H9 (cell line): Measurements from ENCODE around the gene MICAL3. TPM values are rescaled to one million over a fixed set of nuclear protein-coding genes. Genes with fewer than 3 reads are reported as not detected.

Source experiments
- DNase-seq: peaks from one replicate; pipeline ENCODE4 v3.0.0-alpha.2; 2017
- H2AFZ ChIP-seq: one replicate; pipeline ENCODE4 v1.6.1; 2013; ENCODE audit warnings: mild to moderate bottlenecking, low read length, control low read depth, moderate library complexity
- H2AK5ac ChIP-seq: 2 replicates; pipeline ENCODE4 v1.6.1; 2013; ENCODE audit warnings: low read length, control low read depth, mixed read lengths; ENCODE audit not compliant: insufficient read length
- H2BK120ac ChIP-seq: one replicate; pipeline ENCODE4 v1.6.1; 2013; ENCODE audit warnings: low read depth, mild to moderate bottlenecking, low read length, control low read depth, inconsistent platforms; ENCODE audit not compliant: poor library complexity, severe bottlenecking
- H2BK12ac ChIP-seq: 2 replicates; pipeline ENCODE4 v1.6.1; 2013; ENCODE audit warnings: low read length, control low read depth, mixed read lengths, low read depth; ENCODE audit not compliant: insufficient read length
- H2BK15ac ChIP-seq: 2 replicates; pipeline ENCODE4 v1.6.1; 2013; ENCODE audit warnings: low read depth, low read length, control low read depth
- H2BK20ac ChIP-seq: one replicate; pipeline ENCODE4 v1.6.1; 2013; ENCODE audit warnings: low read depth, mild to moderate bottlenecking, low read length, control low read depth, inconsistent platforms; ENCODE audit not compliant: poor library complexity, severe bottlenecking
- H2BK5ac ChIP-seq: 2 replicates; pipeline ENCODE4 v1.6.1; 2013; ENCODE audit warnings: low read length, control low read depth, mixed read lengths; ENCODE audit not compliant: insufficient read length
- H3K14ac ChIP-seq: 2 replicates; pipeline ENCODE4 v1.6.1; 2013; ENCODE audit warnings: low read length, control low read depth; ENCODE audit not compliant: insufficient read depth
- H3K18ac ChIP-seq: 2 replicates; pipeline ENCODE4 v1.6.1; 2013; ENCODE audit warnings: low read depth, mild to moderate bottlenecking, mixed read lengths, low read length, control low read depth; ENCODE audit not compliant: insufficient read length
- H3K23ac ChIP-seq: 2 replicates; pipeline ENCODE4 v1.6.1; 2013; ENCODE audit warnings: low read length, control low read depth, mixed read lengths, low read depth; ENCODE audit not compliant: insufficient read length
- H3K23me2 ChIP-seq: 2 replicates; pipeline ENCODE4 v1.6.1; 2013; ENCODE audit warnings: low read depth, mild to moderate bottlenecking, mixed read lengths, low read length, control low read depth; ENCODE audit not compliant: insufficient read length, poor library complexity, severe bottlenecking
- H3K27ac ChIP-seq: 2 replicates; pipeline ENCODE4 v1.5.1; 2013; ENCODE audit warnings: low read length, control low read depth, mixed read lengths, low read depth; ENCODE audit not compliant: insufficient read length
- H3K27me3 ChIP-seq: 2 replicates; pipeline ENCODE4 v1.6.1; 2013; ENCODE audit warnings: low read length, control low read depth, inconsistent platforms; ENCODE audit not compliant: insufficient read depth
- H3K4ac ChIP-seq: 2 replicates; pipeline ENCODE4 v1.6.1; 2013; ENCODE audit warnings: low read depth, mild to moderate bottlenecking, control low read depth, inconsistent platforms, low read length, moderate library complexity
- H3K4me1 ChIP-seq: 2 replicates; pipeline ENCODE4 v1.6.1; 2013; ENCODE audit warnings: low read length, control low read depth, inconsistent platforms; ENCODE audit not compliant: insufficient read depth
- H3K4me2 ChIP-seq: 2 replicates; pipeline ENCODE4 v1.6.1; 2013; ENCODE audit warnings: low read length, control low read depth, mixed read lengths; ENCODE audit not compliant: insufficient read length, insufficient read depth
- H3K56ac ChIP-seq: 2 replicates; pipeline ENCODE4 v1.6.1; 2013; ENCODE audit warnings: low read depth, mild to moderate bottlenecking, mixed read lengths, low read length, control low read depth; ENCODE audit not compliant: insufficient read length
- H3K79me1 ChIP-seq: 2 replicates; pipeline ENCODE4 v1.6.1; 2013; ENCODE audit warnings: low read depth, mild to moderate bottlenecking, moderate library complexity, low read length, control low read depth, inconsistent platforms; ENCODE audit not compliant: insufficient read depth, poor library complexity, severe bottlenecking
- H3K79me2 ChIP-seq: 2 replicates; pipeline ENCODE4 v1.6.1; 2013; ENCODE audit warnings: low read length, control low read depth, inconsistent platforms; ENCODE audit not compliant: insufficient read depth
- H3K9ac ChIP-seq: 2 replicates; pipeline ENCODE4 v1.6.1; 2013; ENCODE audit warnings: low read length, control low read depth, mixed read lengths; ENCODE audit not compliant: insufficient read length; ENCODE audit errors: extremely low read depth
- H3K9me3 ChIP-seq: one replicate; pipeline ENCODE4 v1.6.1; 2013; ENCODE audit warnings: low read depth, low read length, inconsistent platforms; ENCODE audit not compliant: control insufficient read depth
- H3T11ph ChIP-seq: one replicate; pipeline ENCODE4 v1.6.1; 2013; ENCODE audit warnings: mild to moderate bottlenecking, low read length, control low read depth, inconsistent platforms
- H4K20me1 ChIP-seq: one replicate; pipeline ENCODE4 v1.6.1; 2013; ENCODE audit not compliant: control insufficient read depth, insufficient read length, insufficient read depth
- H4K5ac ChIP-seq: 2 replicates; pipeline ENCODE4 v1.6.1; 2013; ENCODE audit warnings: low read depth, mild to moderate bottlenecking, mixed read lengths, low read length, control low read depth; ENCODE audit not compliant: insufficient read length
- H4K8ac ChIP-seq: replicated peaks from 2 replicates; pipeline ENCODE4 v1.6.1; 2013; ENCODE audit warnings: low read length, control low read depth, mixed read lengths, low read depth; ENCODE audit not compliant: insufficient read length
- H4K91ac ChIP-seq: 2 replicates; pipeline ENCODE4 v1.6.1; 2013; ENCODE audit warnings: low read depth, mild to moderate bottlenecking, moderate library complexity, mixed read lengths, low read length, control low read depth; ENCODE audit not compliant: insufficient read length
- H3K27ac Mint-ChIP-seq, 3 experiments: 2 replicates in 2 of 3; 3 replicates in 1 of 3; pipeline ENCODE4 v1.8.0; 2020 to 2021; ENCODE audit warnings: mixed read lengths in 3 of 3, mild to moderate bottlenecking in 1 of 3, moderate library complexity in 1 of 3
- H3K27me3 Mint-ChIP-seq: 2 replicates; pipeline ENCODE4 v1.8.0; 2021; ENCODE audit warnings: low read depth, mild to moderate bottlenecking, moderate library complexity, mixed read lengths
- H3K36me3 Mint-ChIP-seq, 3 experiments: 2 replicates in 2 of 3; 3 replicates in 1 of 3; pipeline ENCODE4 v1.8.0; 2020 to 2021; ENCODE audit warnings: low read depth in 3 of 3, mixed read lengths in 3 of 3; ENCODE audit not compliant: insufficient read depth in 1 of 3
- H3K4me1 Mint-ChIP-seq, 2 experiments: 2 replicates each; pipeline ENCODE4 v1.8.0; 2020; ENCODE audit warnings: mixed read lengths in 2 of 2
- H3K4me3 Mint-ChIP-seq, 2 experiments: 2 replicates in 1 of 2; 3 replicates in 1 of 2; pipeline ENCODE4 v1.8.0; 2020 to 2021; ENCODE audit warnings: mild to moderate bottlenecking in 2 of 2, mixed read lengths in 2 of 2, moderate library complexity in 1 of 2
- H3K9me3 Mint-ChIP-seq, 2 experiments: 2 replicates in 1 of 2; 3 replicates in 1 of 2; pipeline ENCODE4 v1.8.0; 2020; ENCODE audit warnings: mild to moderate bottlenecking in 2 of 2, mixed read lengths in 2 of 2, moderate library complexity in 1 of 2
- WGBS: extraction: QIAGEN DNeasy Blood & Tissue Kit; methylation state at CpG from one replicate; pipeline ENCODE4 v1.1.7; 2013; ENCODE audit warnings: missing lambda C conversion rate, low lambda C conversion rate, mixed read lengths; ENCODE audit not compliant: insufficient read length; ENCODE audit errors: extremely low coverage; 5-methylcytosine and 5-hydroxymethylcytosine counted together
- total RNA-seq: library from RNA; stranded (reverse); gene quantifications from 2 replicates; pipeline ENCODE4 v1.2.1, GENCODE V29; 2021
- TF ChIP-seq, protein P1 (sequence below): fragments of 200-600 bp; sonication (generic); conservative IDR thresholded peaks from 3 replicates; pipeline ENCODE4 v1.8.0; 2021; ENCODE audit warnings: antibody characterized with exemption, mild to moderate bottlenecking

The MICAL3 gene
- total RNA-seq, 1 experiment from 2014 or later: 50.2 TPM

GRCh38 chr22:17772958-17773605, 251.3 kb downstream of the MICAL3 start:
- Histone ChIP-seq H2BK5ac (no peak overlapping the region), H3T11ph (no peak overlapping the region), H3K27ac (no peak overlapping the region), H4K91ac (no peak overlapping the region), H2AK5ac (no peak overlapping the region), H2AFZ (no peak overlapping the region), H3K14ac (peak overlapping the region; percentile 54), H3K4me1 (peaks cover 5% of the 10 kb centered on the region; the same call in 1 of the 2 replicates), H3K79me2 (peaks cover 2% of the 10 kb centered on the region; the same call in 1 of the 2 replicates), H3K23me2 (peaks cover 11% of the 10 kb centered on the region), H4K8ac (no peak overlapping the region), H3K79me1 (no peaks in the 10 kb centered on the region), H3K9ac (no peak overlapping the region), H2BK20ac (no peak overlapping the region), H4K20me1 (no peaks in the 10 kb centered on the region), H3K18ac (no peak overlapping the region), H4K5ac (no peak overlapping the region), H2BK120ac (no peak overlapping the region), H2BK15ac (no peak overlapping the region), H3K9me3 (no peaks in the 10 kb centered on the region), H3K23ac (no peak overlapping the region), H3K27me3 (no peaks in the 10 kb centered on the region), H3K4ac (no peak overlapping the region), H3K56ac (no peak overlapping the region), H3K4me2 (peak overlapping the region; percentile 50), H2BK12ac (no peak overlapping the region)
- Mint-ChIP-seq H3K9me3 (no peaks in the 10 kb centered on the region; a peak in 2 of 5 replicates), H3K4me3 (peak overlapping the region; percentile 72 to 84), H3K27ac (no peak overlapping the region; a peak in 1 of 7 replicates), H3K36me3 (peaks cover 0 to 4% (median 1%) of the 10 kb centered on the region in 3 experiments; a peak in 2 of 7 replicates), H3K4me1 (peaks cover 19 to 21% of the 10 kb centered on the region in 2 experiments), H3K27me3 (peaks cover 33% of the 10 kb centered on the region)
- WGBS: no CpG with 5 or more reads among the region's 18 CpGs
- TF ChIP-seq, protein P1, sequence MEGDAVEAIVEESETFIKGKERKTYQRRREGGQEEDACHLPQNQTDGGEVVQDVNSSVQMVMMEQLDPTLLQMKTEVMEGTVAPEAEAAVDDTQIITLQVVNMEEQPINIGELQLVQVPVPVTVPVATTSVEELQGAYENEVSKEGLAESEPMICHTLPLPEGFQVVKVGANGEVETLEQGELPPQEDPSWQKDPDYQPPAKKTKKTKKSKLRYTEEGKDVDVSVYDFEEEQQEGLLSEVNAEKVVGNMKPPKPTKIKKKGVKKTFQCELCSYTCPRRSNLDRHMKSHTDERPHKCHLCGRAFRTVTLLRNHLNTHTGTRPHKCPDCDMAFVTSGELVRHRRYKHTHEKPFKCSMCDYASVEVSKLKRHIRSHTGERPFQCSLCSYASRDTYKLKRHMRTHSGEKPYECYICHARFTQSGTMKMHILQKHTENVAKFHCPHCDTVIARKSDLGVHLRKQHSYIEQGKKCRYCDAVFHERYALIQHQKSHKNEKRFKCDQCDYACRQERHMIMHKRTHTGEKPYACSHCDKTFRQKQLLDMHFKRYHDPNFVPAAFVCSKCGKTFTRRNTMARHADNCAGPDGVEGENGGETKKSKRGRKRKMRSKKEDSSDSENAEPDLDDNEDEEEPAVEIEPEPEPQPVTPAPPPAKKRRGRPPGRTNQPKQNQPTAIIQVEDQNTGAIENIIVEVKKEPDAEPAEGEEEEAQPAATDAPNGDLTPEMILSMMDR: no peak
- no peak for DNase-seq
